GM19025 (cell line): Measurements from ENCODE around the gene ANKRD34A.

ENCODE experiments used
- ATAC-seq: cut with Tn5 transposase; IDR thresholded peaks from one replicate; pipeline ENCODE4 v1.9.1; 2021; ENCODE audit warnings: mild to moderate bottlenecking, low read depth, moderate library complexity; ENCODE audit not compliant: unreplicated experiment

The ANKRD34A gene

GRCh38 chr1:145974721-145975120 is 10.3 kb upstream of the ANKRD34A start:
- no peak for ATAC-seq

- ATAC-seq, result no peak
These were observed 8.2 kb upstream of the ANKRD34A start for GRCh38 chr1:145972580-145972979.

GRCh38 chr1:145967288-145967687 is 2.9 kb upstream of the ANKRD34A start:
- ATAC-seq, result no peak

GRCh38 chr1:145965119-145965744 is 857 bp upstream of the ANKRD34A start:
- no peak for ATAC-seq

GRCh38 chr1:145963265-145964019 is 933 bp downstream of the ANKRD34A start:
- no peak for ATAC-seq

- no peak for ATAC-seq
These were observed 1.9 kb downstream of the ANKRD34A start for GRCh38 chr1:145962157-145963102.

- ATAC-seq, result no peak
These were observed 2.8 kb downstream of the ANKRD34A start for GRCh38 chr1:145961425-145962156.

- ATAC-seq, result no peak
These were observed 3.3 kb downstream of the ANKRD34A start for GRCh38 chr1:145961109-145961424.

- no peak for ATAC-seq
These were observed 3.8 kb downstream of the ANKRD34A start for GRCh38 chr1:145960468-145961108.

GRCh38 chr1:145959957-145960467 is 4.4 kb downstream of the ANKRD34A start:
- no peak for ATAC-seq

GRCh38 chr1:145959333-145959732 is 5.0 kb downstream of the ANKRD34A start:
- ATAC-seq, result no peak

- no peak for ATAC-seq
These were observed 5.6 kb downstream of the ANKRD34A start for GRCh38 chr1:145958734-145959133.

- ATAC-seq, result peak; percentile 89
These were observed 6.7 kb downstream of the ANKRD34A start, which contains the start of gene LIX1L for GRCh38 chr1:145957443-145958319. Gene LIX1L, minus strand, starts transcription at chr1:145958017. Its CDS starts 90 bp downstream, at chr1:145957927.

GRCh38 chr1:145956781-145957442 is 7.5 kb downstream of the ANKRD34A start:
- ATAC-seq, result no peak

- ATAC-seq, result no peak
These were observed 8.0 kb downstream of the ANKRD34A start for GRCh38 chr1:145956361-145956760.

- no peak for ATAC-seq
These were observed 8.9 kb downstream of the ANKRD34A start for GRCh38 chr1:145955436-145955835.

- ATAC-seq, result no peak
These were observed 10.5 kb downstream of the ANKRD34A start for GRCh38 chr1:145953861-145954260.

- no peak for ATAC-seq
These were observed 11.5 kb downstream of the ANKRD34A start for GRCh38 chr1:145952903-145953302.
